ENCODE data around the gene PAX3. TPM values are rescaled to one million over a fixed set of nuclear protein-coding genes. Genes with fewer than 3 reads are reported as not detected.

The PAX3 gene
- total and polyA plus RNA-seq, 2 donors, result 3.3 TPM; not detected in 1

DNA sequence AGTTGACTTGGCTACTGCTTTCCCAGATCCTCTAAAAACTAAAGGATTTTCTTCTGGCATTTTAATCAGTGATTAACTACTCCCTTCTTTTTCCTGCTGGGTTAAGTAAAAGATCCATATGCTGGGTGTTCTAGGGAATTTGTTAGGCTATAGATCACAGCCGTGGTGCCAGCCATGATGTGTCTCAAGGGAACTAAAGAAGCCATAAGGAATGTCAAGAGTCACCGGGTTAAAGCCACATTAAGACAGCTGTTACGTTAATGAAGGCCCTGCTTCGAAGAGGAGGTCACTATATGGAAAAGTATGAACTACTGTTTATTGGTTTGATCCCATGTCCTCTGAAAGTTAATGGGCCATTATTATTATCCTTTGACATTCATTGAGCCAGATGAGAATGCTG lies 70.7 kb downstream of the PAX3 start:
- 27% methylated on average over 4 of the region's 4 CpGs for WGBS
- H3K27ac ChIP-seq (ENCODE audit: low read depth), result no peak overlapping the region
- DNase-seq (ENCODE audit: extremely low spot score), result no peak
- no peak overlapping the region for H3K4me3 ChIP-seq (ENCODE audit: low read depth, low read length)
- H3K36me3 ChIP-seq (ENCODE audit: insufficient read depth), result no peaks in the 10 kb centered on the region
- H3K4me1 ChIP-seq (ENCODE audit: insufficient read depth), result no peaks in the 10 kb centered on the region

DNA sequence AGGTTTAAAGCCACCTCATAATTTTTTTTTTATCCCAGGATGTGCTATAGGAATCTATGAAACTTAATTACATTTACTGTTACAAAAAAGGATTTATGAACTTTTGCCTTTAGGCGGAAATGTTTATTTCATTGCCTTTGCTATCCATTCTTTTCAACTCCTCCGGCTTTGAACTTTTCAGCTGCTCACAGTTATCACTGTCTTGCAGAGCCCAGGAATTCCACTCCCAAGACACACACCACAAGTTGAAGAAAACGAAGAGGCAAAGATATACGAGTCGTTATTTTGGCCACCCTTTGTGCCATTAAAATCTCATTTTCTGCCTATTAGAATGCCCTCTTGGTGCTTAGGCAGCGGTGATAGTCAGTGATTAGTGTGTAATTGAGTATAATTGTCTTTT lies 80.0 kb downstream of the PAX3 start:
- 29% methylated on average over 6 of the region's 6 CpGs for WGBS
- Histone ChIP-seq H3K4me3 (ENCODE audit: low read depth, low read length) (no peak overlapping the region), H3K4me1 (ENCODE audit: insufficient read depth) (no peaks in the 10 kb centered on the region), H3K27ac (ENCODE audit: low read depth) (no peak overlapping the region), H3K36me3 (ENCODE audit: insufficient read depth) (no peaks in the 10 kb centered on the region)
- no peak for DNase-seq (ENCODE audit: extremely low spot score)

DNA sequence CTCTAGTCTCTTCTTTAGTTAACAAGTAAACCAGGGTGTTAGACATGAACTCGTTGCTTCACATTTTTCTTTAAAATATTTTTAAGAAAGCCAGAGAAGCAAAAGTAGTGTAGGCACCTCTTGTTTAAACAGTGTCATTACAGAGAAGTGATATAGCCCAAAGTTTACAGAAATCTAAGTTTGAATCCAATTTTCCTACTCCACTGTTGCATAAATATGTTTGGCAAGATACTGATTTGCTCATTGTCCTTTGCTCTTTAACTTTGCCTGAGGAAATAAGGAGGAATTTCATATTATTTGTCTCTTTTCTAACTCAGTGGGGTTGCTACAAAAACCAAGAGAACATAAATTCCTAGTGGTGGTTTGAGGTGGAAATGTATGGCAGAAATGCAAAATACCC lies 81.1 kb downstream of the PAX3 start:
- Histone ChIP-seq H3K36me3 (ENCODE audit: insufficient read depth) (no peaks in the 10 kb centered on the region), H3K4me3 (ENCODE audit: low read depth, low read length) (no peak overlapping the region), H3K27ac (ENCODE audit: low read depth) (no peak overlapping the region), H3K4me1 (ENCODE audit: insufficient read depth) (no peaks in the 10 kb centered on the region)
- 70% methylated on average over 1 of the region's 1 CpG for WGBS
- DNase-seq (ENCODE audit: extremely low spot score), result no peak

DNA sequence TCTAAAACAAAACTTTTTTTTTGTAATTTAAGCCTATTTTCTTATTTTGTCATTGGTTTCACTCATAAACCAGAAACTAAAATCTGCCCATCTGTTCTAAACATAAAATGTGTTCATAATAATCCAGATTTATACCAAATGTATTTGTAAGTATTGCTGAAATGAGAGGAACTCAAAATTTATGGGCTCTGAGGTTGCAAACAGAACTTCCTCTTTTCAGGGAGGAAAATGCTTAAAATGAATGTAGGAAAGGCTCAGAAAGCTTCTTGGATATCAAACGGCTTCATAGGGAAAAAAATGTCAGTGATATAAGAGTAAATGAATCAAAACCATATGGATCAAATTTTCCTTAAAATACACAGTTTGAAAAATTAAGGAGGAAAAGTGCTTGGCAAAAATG lies 83.9 kb downstream of the PAX3 start:
- Histone ChIP-seq H3K27ac (ENCODE audit: low read depth) (no peak overlapping the region), H3K4me3 (ENCODE audit: low read depth, low read length) (no peak overlapping the region), H3K36me3 (ENCODE audit: insufficient read depth) (no peaks in the 10 kb centered on the region), H3K4me1 (ENCODE audit: insufficient read depth) (no peaks in the 10 kb centered on the region)
- DNase-seq (ENCODE audit: extremely low spot score), result no peak
- 27% methylated on average over 1 of the region's 1 CpG for WGBS

DNA sequence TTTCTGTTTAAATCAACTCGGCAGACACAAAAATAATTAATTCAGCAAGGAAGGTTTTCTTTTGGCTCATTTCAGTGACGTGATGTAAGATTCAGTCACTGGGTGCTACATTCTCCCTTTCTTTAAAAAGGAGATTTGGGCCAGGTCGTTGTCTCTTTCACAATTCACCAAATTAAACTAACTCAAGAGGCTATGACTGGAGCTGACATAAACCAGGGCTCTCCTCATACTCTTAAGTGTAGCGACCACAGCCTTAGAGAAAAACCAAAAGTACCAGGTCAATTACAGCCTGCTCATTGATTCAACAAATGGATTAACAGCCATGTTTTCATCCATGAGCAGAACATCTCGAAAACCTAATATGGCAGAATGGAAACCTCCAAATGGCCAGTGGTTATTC lies 85.7 kb downstream of the PAX3 start:
- 45% methylated on average over 5 of the region's 5 CpGs for WGBS
- Histone ChIP-seq H3K4me1 (ENCODE audit: insufficient read depth) (no peaks in the 10 kb centered on the region), H3K27ac (ENCODE audit: low read depth) (no peak overlapping the region), H3K36me3 (ENCODE audit: insufficient read depth) (no peaks in the 10 kb centered on the region), H3K4me3 (ENCODE audit: low read depth, low read length) (no peak overlapping the region)
- DNase-seq (ENCODE audit: extremely low spot score), result no peak

DNA sequence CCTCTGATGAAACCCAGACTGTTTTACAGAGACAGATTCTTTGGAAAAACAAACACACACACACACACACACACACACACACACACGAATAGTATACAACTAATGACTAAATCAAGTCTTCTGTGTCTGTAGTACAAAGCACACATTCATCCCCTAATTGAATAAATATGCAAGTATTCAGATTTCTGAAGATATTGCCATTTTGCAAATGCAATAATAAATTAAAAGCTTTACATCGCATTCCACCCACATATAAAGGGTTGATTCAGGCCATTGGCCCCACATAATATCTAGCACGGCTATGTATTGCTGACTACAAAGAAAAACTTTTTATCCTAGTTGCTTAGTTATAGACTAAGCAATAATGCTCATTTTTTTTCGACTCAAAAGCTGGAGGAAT lies 86.2 kb downstream of the PAX3 start:
- H3K4me3 ChIP-seq (ENCODE audit: low read depth, low read length), result no peak overlapping the region
- DNase-seq (ENCODE audit: extremely low spot score), result no peak
- no peaks in the 10 kb centered on the region for H3K4me1 ChIP-seq (ENCODE audit: insufficient read depth)
- WGBS, result 70% methylated on average over 4 of the region's 4 CpGs
- no peak overlapping the region for H3K27ac ChIP-seq (ENCODE audit: low read depth)
- no peaks in the 10 kb centered on the region for H3K36me3 ChIP-seq (ENCODE audit: insufficient read depth)

DNA sequence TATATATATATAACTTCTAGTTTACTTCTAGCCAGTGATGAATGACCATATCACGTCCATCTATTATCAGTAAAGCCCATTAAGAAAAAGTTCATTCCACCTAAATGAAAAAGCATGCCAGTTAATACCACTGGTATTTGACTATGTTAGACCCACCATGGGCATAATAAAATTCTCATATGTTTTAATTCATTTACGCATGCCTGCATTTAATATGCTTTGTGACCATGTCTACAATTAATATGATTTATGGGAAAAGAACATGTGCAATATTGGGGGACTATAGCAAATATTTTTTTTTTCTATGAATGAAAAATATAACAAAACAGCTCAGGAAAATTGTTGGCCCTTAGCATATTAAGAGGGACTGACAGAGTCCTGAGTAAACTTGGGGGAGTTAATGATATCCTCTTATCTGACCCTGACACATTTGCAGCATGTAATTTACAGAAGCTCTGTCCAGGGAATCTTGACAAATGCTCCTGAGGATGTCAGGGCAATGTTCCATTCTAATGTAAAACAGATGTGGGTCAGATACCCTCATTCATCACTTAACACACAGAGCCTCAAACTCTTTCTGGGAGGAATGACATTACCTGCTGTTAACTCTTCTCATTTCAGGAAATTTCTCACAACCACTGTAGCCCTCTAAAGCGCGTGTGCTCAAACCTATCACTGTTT lies 90.6 kb downstream of the PAX3 start:
- no peak overlapping the region for H3K27ac ChIP-seq (ENCODE audit: low read depth)
- H3K4me1 ChIP-seq (ENCODE audit: insufficient read depth), result no peaks in the 10 kb centered on the region
- no peak for DNase-seq (ENCODE audit: extremely low spot score)
- no peaks in the 10 kb centered on the region for H3K36me3 ChIP-seq (ENCODE audit: insufficient read depth)
- H3K4me3 ChIP-seq (ENCODE audit: low read depth, low read length), result no peak overlapping the region
- 44% methylated on average over 4 of the region's 4 CpGs for WGBS

DNA sequence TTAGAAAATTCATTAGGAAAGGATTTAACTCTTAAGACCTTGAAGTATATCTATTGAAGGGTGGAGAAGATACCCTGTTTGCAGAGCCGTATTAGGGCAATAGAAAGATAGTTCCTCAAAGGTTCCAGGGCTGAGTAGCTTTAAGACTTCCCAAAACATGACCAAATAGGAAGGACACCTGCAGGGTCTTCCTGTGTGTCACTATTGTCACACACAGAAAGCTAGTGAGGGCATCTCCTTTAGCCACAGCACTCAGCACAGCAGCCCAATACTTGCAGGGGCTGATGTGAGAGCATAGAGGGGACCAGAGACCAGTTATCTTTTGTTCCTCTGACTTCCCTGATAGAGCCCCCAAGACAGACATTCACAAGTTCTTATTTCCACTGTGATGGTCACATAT lies 93.7 kb downstream of the PAX3 start:
- WGBS, result 65% methylated on average over 1 of the region's 1 CpG
- no peaks in the 10 kb centered on the region for H3K4me1 ChIP-seq (ENCODE audit: insufficient read depth)
- DNase-seq (ENCODE audit: extremely low spot score), result no peak
- H3K36me3 ChIP-seq (ENCODE audit: insufficient read depth), result no peaks in the 10 kb centered on the region
- no peak overlapping the region for H3K27ac ChIP-seq (ENCODE audit: low read depth)
- H3K4me3 ChIP-seq (ENCODE audit: low read depth, low read length), result no peak overlapping the region

DNA sequence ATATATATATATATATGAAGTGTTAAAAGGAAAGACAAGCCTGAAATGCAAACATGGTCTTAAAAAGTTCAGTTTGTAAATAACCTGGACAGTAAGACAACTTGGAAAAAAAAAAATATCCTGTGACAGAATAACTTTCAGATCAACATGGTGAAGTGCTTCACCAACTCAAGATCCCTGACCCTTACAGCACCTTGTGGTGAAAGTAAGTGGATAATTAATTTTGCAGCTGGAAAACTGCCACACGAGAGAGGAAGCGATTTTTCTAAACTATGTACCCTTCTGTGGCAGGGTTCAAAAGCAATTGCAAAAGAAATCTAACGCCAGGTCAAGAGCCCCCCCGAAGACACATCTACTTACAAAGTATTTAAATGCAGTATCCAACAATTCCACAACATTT lies 95.8 kb downstream of the PAX3 start:
- H3K4me3 ChIP-seq (ENCODE audit: low read depth, low read length), result no peak overlapping the region
- H3K4me1 ChIP-seq (ENCODE audit: insufficient read depth), result no peaks in the 10 kb centered on the region
- H3K36me3 ChIP-seq (ENCODE audit: insufficient read depth), result no peaks in the 10 kb centered on the region
- WGBS, result 57% methylated on average over 4 of the region's 4 CpGs
- H3K27ac ChIP-seq (ENCODE audit: low read depth), result no peak overlapping the region
- no peak for DNase-seq (ENCODE audit: extremely low spot score)

DNA sequence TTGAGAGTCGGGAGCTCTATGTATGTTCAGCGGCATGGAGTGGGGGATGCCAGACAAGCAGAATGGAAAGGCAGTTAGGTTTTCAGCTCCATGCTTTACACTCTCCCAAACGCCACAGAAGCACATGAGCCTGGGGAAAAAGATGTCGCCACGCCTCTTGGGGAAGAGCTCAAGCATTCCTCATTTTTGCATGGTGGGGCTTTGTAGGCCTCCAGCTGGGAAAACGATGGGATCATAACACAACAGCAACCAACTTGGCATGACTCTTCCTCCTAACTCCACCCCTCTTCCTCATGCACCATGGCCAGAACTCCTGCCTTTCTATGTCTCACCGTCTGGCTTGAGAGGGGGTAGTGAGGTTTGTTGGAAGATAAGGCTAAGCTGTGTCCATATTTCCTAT lies 102.6 kb downstream of the PAX3 start:
- no peak for DNase-seq (ENCODE audit: extremely low spot score)

DNA sequence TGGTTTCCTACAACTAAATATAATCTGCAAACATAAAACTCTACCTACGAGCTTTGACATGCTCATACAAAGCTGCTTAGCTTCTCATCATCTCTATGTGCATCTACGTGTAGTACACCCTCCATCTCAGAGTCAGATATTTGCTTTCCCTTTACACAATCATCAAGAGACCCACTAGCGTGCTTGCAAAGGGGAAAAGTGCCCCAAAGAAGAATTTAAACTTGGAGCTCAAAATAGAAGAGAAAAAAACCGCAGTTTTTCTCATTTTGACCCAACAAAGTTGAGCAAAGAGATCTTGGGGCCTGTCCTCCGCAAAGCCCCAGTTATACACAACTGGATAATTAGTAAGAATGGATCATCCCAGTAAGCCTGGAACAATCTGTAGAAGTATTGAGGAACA lies 104.1 kb downstream of the PAX3 start:
- no peak overlapping the region for H3K27ac ChIP-seq (ENCODE audit: low read depth)
- no peak overlapping the region for H3K4me3 ChIP-seq (ENCODE audit: low read depth, low read length)
- no peaks in the 10 kb centered on the region for H3K36me3 ChIP-seq (ENCODE audit: insufficient read depth)
- no peaks in the 10 kb centered on the region for H3K4me1 ChIP-seq (ENCODE audit: insufficient read depth)
- no peak for DNase-seq (ENCODE audit: extremely low spot score)
- WGBS, result 77% methylated on average over 5 of the region's 5 CpGs

More for the DNA sequence above, 102.6 kb downstream of the PAX3 start:
- Histone ChIP-seq H3K36me3 (ENCODE audit: insufficient read depth) (no peaks in the 10 kb centered on the region), H3K27ac (ENCODE audit: low read depth) (no peak overlapping the region), H3K4me3 (ENCODE audit: low read depth, low read length) (no peak overlapping the region), H3K4me1 (ENCODE audit: insufficient read depth) (no peaks in the 10 kb centered on the region)
- WGBS, result 63% methylated on average over 7 of the region's 7 CpGs

DNA sequence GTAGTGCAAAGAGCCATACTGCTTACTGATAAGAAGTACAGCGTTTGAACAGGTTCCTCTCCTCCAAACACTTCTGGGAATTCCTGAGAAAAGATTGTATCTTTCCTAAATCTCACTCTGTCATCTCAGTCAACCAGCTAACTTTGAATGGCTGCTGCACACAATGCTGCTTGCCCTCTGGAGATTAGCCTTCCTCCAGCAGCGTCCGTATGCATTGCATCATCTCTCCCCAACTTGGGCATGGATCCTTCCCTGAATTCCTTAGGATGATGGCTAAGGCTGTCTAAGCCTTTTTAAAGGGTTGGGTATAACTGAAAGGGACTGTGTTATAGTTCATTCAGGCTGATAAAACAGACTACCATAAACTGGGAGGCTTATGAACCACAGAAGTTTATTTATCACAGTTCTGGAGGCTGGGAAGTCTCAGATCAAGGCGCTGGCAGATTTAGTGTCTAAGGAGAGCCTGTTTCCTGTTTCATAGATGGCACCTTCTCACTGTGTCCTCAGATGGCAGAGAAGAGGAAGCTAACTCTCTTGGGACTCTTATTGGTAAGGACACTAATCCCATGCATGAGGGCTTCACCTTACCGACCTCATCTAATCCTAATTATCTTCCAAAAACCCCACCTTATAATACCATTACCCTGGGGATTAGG lies 105.3 kb downstream of the PAX3 start:
- 10% methylated on average over 5 of the region's 5 CpGs for WGBS
- Histone ChIP-seq H3K4me1 (ENCODE audit: insufficient read depth) (no peaks in the 10 kb centered on the region), H3K4me3 (ENCODE audit: low read depth, low read length) (no peak overlapping the region), H3K36me3 (ENCODE audit: insufficient read depth) (no peaks in the 10 kb centered on the region), H3K27ac (ENCODE audit: low read depth) (no peak overlapping the region)
- DNase-seq (ENCODE audit: extremely low spot score), result no peak

DNA sequence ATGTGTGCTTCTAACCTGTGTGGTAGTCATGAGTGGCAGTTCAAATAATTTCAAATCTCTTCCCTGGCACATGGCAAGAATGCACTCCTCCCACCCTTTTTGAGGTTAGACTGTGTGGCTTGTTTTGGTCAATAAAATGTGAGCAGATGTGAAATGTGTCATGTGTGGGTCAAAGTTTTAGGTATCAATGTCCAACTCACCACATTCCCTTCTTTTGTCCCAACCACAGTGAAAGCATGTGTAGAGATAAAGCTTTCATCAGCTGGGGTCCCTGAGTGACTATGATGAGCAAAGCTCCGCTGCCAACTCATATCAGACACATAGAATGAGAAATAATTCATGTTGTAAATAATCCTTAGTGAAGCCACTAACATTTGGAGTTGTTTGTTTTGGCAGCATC lies 118.2 kb downstream of the PAX3 start:
- WGBS, result 66% methylated on average over 1 of the region's 1 CpG
- no peaks in the 10 kb centered on the region for H3K36me3 ChIP-seq (ENCODE audit: insufficient read depth)
- DNase-seq (ENCODE audit: extremely low spot score), result no peak
- no peak overlapping the region for H3K4me3 ChIP-seq (ENCODE audit: low read depth, low read length)
- no peaks in the 10 kb centered on the region for H3K4me1 ChIP-seq (ENCODE audit: insufficient read depth)
- H3K27ac ChIP-seq (ENCODE audit: low read depth), result no peak overlapping the region

DNA sequence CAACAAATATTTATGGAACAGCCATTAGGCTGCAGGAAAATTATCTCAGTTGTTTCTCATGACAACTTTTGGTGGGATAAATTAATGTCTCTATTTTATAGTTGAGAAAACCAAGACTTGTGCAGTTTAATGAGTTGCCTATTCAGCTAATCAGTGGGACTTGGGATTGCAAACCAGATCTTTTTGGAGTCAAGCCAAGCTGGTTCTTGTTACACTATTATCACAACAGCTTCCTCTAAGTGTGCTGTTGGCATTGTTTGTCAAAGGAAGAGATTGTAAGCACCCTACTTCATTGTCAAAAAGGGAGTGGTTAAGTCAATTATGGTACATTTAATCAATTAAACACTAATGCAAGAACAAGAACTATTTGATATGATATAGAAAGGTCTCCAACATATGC lies 119.2 kb downstream of the PAX3 start:
- no peak overlapping the region for H3K4me3 ChIP-seq (ENCODE audit: low read depth, low read length)
- no peaks in the 10 kb centered on the region for H3K36me3 ChIP-seq (ENCODE audit: insufficient read depth)
- H3K27ac ChIP-seq (ENCODE audit: low read depth), result no peak overlapping the region
- DNase-seq (ENCODE audit: extremely low spot score), result no peak
- no peaks in the 10 kb centered on the region for H3K4me1 ChIP-seq (ENCODE audit: insufficient read depth)
